Uterus (tissue), 4 donors: ENCODE measurements around the gene GIGYF2. TPM values are rescaled to one million over a fixed set of nuclear protein-coding genes. Genes with fewer than 3 reads are reported as not detected.

ENCODE experiments used
- DNase-seq, 2 donors: peaks; one replicate each; pipeline ENCODE4 v3.0.0-alpha.2; 2019 to 2020
- H3K27ac ChIP-seq, 2 donors: fragments of 200-600 bp; sonication (generic); 1 replicate in 1 of 2; 2 replicates in 1 of 2; pipeline ENCODE4 v1.5.1; 2016 to 2018
- H3K27me3 ChIP-seq, 2 donors: fragments of 200-600 bp; sonication (generic); one replicate each; pipeline ENCODE4 v1.5.1; 2018 to 2019; ENCODE audit warnings: control low read depth in 1 of 2
- H3K36me3 ChIP-seq, 2 donors: fragments of 200-600 bp; sonication (generic); one replicate each; pipeline ENCODE4 v1.5.1; 2019; ENCODE audit warnings: control low read depth in 1 of 2
- H3K4me1 ChIP-seq, 2 donors: fragments of 200-600 bp; sonication (generic); one replicate each; pipeline ENCODE4 v1.5.1; 2018 to 2019; ENCODE audit warnings: control low read depth in 1 of 2
- H3K4me3 ChIP-seq, 2 donors: fragments of 200-600 bp; sonication (generic); 1 replicate in 1 of 2; 2 replicates in 1 of 2; pipeline ENCODE4 v1.5.1; 2018 to 2019; ENCODE audit warnings: mild to moderate bottlenecking in 1 of 2
- H3K9me3 ChIP-seq, 2 donors: fragments of 200-600 bp; sonication (generic); one replicate each; pipeline ENCODE4 v1.5.1; 2019; ENCODE audit warnings: control low read depth in 1 of 2
- CTCF ChIP-seq, 4 experiments: fragments of 200-600 bp in 2 of 4; fragments of 450-650 bp in 2 of 4; sonication (generic) in 2 of 4; IDR thresholded peaks; one replicate each; pipeline ENCODE4 v1.5.1; 2016 to 2019; ENCODE audit warnings: antibody characterized with exemption in 4 of 4, mild to moderate bottlenecking in 2 of 4, moderate library complexity in 1 of 4
- POLR2A ChIP-seq, 2 donors: fragments of 450-650 bp; IDR thresholded peaks; one replicate each; pipeline ENCODE4 v1.6.1; 2016; ENCODE audit warnings: antibody characterized with exemption in 2 of 2, mild to moderate bottlenecking in 1 of 2, moderate library complexity in 1 of 2
- intact Hi-C: fragments of 100-400 bp; cut with DNase I; formaldehyde crosslinking; loops from one replicate; pipeline ENCODE4 v1.15.1; 2023; ENCODE audit warnings: low total_unique reads
- total RNA-seq, 4 donors: library from RNA; depleted of rRNA in 3 of 4; stranded (reverse); fragments of >200 nt in 3 of 4; gene quantifications; one replicate each; pipeline versions ENCODE4 v1.1.0 to v1.2.4, GENCODE V29; 2014 to 2023
- donor health status: DM: yes; HTN: yes; CAD: no.

GIGYF2 gene
- total RNA-seq, 4 donors from 2014 or later = 16.5 to 125 (median 97.3) TPM

- Histone ChIP-seq H3K4me3 (no peak overlapping the region), H3K36me3 (no peaks in the 10 kb centered on the region), H3K4me1 (no peaks in the 10 kb centered on the region), H3K27me3 (no peaks in the 10 kb centered on the region), H3K9me3 (no peaks in the 10 kb centered on the region), H3K27ac (no peak overlapping the region)
- intact Hi-C loops = no loop called here
- TF ChIP-seq POLR2A (IDR thresholded peaks at IDR 0.05) = no peak
- TF ChIP-seq CTCF (IDR thresholded peaks at IDR 0.05) = no peak
- DNase-seq = no peak
These were observed 187.6 kb downstream of the GIGYF2 start for GRCh38 chr2:232884549-232885263.

GRCh38 chr2:232885264-232885961 lies 188.3 kb downstream of the GIGYF2 start:
- intact Hi-C loops = no loop called here
- Histone ChIP-seq H3K27me3 (no peaks in the 10 kb centered on the region), H3K4me3 (no peak overlapping the region), H3K27ac (no peak overlapping the region), H3K9me3 (no peaks in the 10 kb centered on the region), H3K36me3 (no peaks in the 10 kb centered on the region), H3K4me1 (no peaks in the 10 kb centered on the region)
- DNase-seq = no peak
- TF ChIP-seq POLR2A (IDR thresholded peaks at IDR 0.05) (no peak), CTCF (IDR thresholded peaks at IDR 0.05) (no peak)

GRCh38 chr2:232886176-232886575 lies 189.0 kb downstream of the GIGYF2 start:
- no peak for DNase-seq
- TF ChIP-seq POLR2A (IDR thresholded peaks at IDR 0.05) = no peak
- no peak for TF ChIP-seq CTCF (IDR thresholded peaks at IDR 0.05)
- Histone ChIP-seq H3K27me3 (no peaks in the 10 kb centered on the region), H3K9me3 (no peaks in the 10 kb centered on the region), H3K36me3 (no peaks in the 10 kb centered on the region), H3K27ac (no peak overlapping the region), H3K4me1 (no peaks in the 10 kb centered on the region), H3K4me3 (no peak overlapping the region)
- intact Hi-C loops = no loop called here

- no peak for TF ChIP-seq POLR2A (IDR thresholded peaks at IDR 0.05)
- TF ChIP-seq CTCF (IDR thresholded peaks at IDR 0.05) = no peak
- Histone ChIP-seq H3K9me3 (no peaks in the 10 kb centered on the region), H3K27ac (no peak overlapping the region), H3K4me1 (no peaks in the 10 kb centered on the region), H3K27me3 (no peaks in the 10 kb centered on the region), H3K36me3 (no peaks in the 10 kb centered on the region), H3K4me3 (no peak overlapping the region)
- intact Hi-C loops = no loop called here
- no peak for DNase-seq
These were observed 189.5 kb downstream of the GIGYF2 start for GRCh38 chr2:232886632-232887031.

- Histone ChIP-seq H3K27me3 (no peaks in the 10 kb centered on the region), H3K9me3 (no peaks in the 10 kb centered on the region), H3K27ac (no peak overlapping the region), H3K4me3 (no peak overlapping the region), H3K4me1 (no peaks in the 10 kb centered on the region), H3K36me3 (no peaks in the 10 kb centered on the region)
- TF ChIP-seq POLR2A (IDR thresholded peaks at IDR 0.05) = no peak
- no peak for TF ChIP-seq CTCF (IDR thresholded peaks at IDR 0.05)
- DNase-seq = no peak
- intact Hi-C loops = no loop called here
These were observed 190.2 kb downstream of the GIGYF2 start for GRCh38 chr2:232887171-232887850.
